GM21381 (cell line): ENCODE data around the gene PCSK2.
"Not testable (repeated sequence)": the region's sequence is repeated elsewhere in the genome, so short reads cannot be mapped to it uniquely, and the experiment has no call there.

Experiments used
- ATAC-seq: cut with Tn5 transposase; IDR thresholded peaks from one replicate; pipeline ENCODE4 v1.9.1; 2021; ENCODE audit warnings: mild to moderate bottlenecking, moderate library complexity; ENCODE audit not compliant: unreplicated experiment

The PCSK2 gene, protein sequence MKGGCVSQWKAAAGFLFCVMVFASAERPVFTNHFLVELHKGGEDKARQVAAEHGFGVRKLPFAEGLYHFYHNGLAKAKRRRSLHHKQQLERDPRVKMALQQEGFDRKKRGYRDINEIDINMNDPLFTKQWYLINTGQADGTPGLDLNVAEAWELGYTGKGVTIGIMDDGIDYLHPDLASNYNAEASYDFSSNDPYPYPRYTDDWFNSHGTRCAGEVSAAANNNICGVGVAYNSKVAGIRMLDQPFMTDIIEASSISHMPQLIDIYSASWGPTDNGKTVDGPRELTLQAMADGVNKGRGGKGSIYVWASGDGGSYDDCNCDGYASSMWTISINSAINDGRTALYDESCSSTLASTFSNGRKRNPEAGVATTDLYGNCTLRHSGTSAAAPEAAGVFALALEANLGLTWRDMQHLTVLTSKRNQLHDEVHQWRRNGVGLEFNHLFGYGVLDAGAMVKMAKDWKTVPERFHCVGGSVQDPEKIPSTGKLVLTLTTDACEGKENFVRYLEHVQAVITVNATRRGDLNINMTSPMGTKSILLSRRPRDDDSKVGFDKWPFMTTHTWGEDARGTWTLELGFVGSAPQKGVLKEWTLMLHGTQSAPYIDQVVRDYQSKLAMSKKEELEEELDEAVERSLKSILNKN

DNA sequence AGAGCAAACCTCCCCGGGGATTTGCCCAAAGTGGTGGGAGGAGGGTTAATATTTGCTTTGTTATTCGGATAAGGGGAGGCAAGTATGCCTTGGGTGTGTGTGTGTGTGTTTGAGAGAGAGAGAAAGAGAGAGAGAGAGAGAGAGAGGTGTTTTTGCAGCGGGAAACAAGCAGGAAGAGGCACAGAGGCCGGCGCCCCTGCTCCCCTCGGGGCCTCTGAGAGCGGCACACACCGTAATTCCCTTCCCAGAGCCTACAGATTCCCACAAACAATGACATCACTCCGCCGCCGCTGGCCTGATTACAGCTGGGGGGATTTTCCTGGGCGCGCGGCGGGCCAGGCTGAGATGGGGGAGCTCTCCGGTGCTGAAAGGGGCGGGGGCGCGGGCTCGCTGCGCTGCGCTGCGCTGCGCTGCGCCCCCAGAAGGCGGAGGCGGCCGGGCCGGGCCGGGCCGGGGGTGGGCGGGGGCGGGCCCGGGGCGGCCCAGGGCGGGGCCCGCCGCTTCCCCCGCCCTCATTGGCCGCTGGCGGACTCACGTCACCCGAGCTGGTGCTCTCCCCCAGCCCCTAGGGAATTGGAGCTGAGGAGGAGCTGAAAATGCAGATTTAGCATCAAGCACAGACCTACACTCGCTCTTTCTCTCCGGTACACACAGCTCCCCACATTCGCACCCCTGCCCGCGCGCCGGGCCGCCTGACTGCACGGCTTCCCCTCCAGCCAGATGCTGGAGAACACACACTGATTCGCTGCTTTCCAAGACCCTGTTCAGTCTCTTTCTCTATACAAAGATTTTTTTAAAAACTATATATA is at the start of gene PCSK2:
PCSK2 (plus strand) TSS at position 631 of the 809 bp plus-strand sequence. CDS start 266 bp downstream, outside the sequence.
- ATAC-seq = no peak

DNA sequence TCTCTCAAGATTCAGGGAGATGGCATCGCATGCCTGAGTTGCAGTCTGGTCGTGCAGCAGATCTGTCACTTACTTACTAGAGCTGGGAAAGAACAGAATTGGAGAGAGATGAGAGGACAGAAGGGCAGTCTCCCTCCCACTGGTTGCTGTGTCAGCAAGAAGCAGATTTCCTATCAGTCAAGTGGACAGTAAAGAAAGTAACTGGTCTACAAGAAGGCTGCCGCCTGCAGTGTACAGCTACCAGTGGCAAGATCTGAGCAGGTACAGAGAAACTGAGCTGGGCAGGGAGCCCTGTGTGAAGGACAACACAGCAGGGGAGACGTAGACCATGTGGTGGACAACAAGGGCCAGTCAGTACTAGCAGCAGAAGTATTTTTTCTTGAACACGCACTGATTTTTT is 49.5 kb upstream of the PCSK2 start:
- no peak for ATAC-seq

DNA sequence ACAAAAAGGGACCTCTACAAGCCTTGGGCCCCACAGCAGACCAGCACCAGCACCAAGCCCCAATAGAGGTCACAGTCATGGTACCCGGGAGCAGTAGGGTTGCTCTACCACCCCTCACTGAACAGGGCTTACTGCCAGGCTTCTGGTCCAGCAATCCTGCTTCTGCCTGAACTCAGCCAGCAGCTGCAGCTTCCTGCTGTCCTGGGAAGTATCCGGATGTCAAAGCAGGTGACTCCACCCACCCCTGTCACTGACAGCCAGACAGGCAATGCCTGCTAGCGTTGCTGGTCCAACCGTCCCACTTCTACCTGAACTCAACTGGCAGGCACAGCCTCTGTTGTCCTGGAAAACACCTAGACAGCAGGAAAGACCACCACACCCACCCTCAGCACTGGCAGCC is 47.0 kb upstream of the PCSK2 start:
- ATAC-seq = no peak

DNA sequence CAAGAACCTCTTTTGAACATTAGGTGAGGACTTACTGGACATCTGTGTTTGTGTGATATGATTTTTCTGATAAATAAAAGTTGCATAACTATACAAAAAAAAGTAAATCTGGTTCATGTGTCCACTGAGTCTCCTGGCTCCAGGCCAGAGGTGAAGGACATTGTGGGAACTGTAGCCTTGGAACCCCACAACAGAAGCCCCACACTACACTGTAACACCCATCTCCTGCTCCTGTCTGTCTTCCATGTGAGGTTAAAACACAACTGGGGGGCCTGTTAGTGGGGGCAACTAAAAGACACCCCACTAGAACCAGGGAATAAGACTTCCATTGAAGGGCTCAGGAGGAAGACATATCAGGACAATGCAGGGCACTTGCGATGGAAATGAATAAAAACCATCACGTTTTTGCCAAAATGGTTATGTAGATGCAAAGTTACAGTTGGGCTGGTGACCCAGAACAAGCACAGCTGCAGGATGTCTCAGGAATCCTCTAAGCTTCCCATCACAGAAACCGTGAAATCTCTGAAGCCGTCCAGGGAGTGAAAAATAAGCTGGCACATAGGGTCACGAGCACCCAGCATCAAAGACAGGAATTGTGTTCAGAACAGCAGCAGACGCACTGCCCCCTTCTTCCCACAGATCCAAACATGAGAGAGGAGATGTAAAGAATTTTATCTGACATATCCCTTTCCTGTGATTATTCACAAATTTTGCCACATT is 36.7 kb upstream of the PCSK2 start:
- ATAC-seq = no peak

DNA sequence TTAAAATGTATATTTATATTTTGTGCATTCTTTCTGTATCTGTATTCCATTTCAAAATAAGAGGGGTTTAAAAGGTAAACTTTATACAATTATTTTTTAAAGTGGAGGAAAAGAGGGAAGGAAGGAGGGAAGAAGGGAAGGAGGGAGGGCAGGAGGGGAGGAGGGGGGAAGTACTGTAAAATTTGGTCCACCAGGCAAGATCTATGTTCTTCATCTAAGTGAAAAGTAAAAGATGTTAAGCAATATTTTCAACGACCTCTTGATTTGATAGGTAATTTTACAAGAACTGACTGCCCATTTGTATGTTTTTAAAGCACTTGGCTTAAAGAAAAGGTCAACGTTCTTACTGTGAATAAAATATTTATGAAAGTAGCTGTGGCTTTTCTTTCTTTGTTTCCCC is 29.8 kb upstream of the PCSK2 start:
- no peak for ATAC-seq

DNA sequence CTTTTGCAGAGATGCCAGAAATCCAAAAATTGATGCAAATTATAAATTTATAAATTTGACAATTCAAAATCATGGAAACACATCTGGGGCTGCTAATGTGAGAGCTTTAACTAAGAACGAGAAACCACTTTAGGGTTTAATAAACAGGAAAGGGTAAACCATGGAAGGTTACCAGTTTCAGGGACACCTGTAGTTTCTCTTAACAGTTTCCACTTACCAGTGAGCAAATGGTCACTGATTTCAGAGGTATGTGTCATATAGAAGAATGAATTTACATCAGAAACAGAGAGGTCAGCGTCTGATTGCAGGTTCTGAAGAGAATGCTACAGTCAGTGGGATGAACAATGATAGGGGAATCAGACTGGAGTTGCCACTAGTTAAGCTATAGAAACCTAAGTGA is 24.8 kb upstream of the PCSK2 start:
- ATAC-seq = no peak

DNA sequence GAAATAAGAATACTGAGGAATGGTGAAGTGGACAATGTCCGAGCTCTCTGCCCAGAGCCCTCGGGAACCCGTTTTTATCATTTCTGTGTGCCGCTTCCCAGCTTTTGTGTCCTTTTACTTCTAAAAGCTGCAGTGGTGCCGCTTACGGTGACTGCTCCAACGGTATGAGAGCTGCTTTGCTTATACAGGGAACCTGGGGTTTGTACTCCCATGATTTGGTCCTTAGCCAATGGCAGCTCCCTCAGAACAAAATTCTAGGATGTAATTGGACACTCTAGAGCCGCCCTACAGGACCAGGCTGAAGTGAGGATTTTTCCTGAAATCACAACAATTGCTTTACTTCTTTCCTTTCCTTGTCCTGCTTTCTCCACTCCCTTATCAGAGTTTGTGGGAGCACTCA is 24.2 kb upstream of the PCSK2 start:
- no peak for ATAC-seq

DNA sequence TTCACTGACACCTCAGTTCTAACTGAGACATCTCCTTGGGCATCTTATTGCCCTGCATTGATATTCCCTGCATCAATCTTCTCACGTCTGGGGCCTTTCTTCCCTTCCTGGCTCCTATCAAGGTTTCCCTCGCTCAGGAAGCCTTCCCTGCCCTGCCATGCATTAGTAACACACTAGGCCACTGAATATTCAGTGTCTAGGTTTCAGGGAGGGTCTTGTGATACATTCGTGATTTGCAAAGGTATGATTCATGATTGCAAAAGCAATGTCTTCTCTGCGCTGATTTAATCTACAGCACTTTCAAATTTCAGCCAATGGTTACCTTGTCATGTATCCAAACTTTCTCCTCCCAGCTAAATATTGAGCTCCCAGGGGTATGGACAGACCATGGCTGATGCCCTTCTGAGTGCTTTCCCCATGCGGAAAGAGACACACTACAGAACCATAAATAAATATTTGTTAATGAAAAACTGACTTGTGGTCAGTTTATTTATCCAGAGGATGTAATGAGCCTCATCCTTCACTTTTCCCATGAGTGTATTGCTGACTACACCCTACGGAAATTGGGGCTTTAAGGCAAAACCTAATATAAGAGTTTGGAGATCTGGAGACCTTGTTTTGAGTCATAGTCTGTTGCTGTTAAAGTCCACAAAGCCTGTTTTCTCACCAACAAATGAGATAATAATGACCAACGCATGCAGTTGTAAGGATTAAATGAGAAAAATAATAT is 21.6 kb upstream of the PCSK2 start:
- ATAC-seq = no peak

DNA sequence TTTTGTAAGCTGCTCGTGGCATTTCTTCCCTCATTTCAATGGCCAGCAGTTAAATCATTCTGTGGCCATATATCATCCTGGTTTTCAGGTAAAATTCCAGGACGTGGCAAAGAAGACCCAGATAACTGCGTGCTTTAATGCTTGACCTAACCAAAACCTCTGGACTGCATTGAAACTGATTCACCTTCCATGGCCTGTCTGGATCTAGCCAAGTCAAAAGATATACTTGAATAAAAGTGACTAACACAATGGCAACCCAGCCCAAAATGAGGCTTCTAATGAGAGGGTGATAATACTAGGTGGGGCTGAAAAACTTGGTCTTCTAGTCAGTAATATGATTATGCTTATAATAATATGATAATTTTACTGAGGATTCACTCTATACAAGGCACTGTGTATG is 16.5 kb upstream of the PCSK2 start:
- no peak for ATAC-seq

DNA sequence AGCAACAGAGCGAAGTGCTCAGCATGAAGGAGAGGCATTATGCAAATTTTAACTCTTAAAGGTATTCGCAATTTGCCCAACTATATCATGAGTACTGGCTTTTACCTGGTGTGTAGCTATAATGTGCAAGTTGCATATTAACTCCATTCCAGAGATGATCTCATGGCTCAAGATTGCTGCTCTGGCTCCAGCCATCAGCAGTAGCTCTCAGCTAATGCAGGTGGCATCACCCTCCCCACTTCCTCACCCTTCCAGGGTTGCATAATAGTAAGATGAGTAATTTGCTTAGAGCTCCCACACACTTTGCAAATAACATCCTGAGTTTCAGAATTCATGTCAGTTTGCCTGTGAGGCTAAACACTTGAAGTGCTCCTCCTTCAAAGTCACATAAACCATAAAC is 15.9 kb upstream of the PCSK2 start:
- ATAC-seq = no peak

DNA sequence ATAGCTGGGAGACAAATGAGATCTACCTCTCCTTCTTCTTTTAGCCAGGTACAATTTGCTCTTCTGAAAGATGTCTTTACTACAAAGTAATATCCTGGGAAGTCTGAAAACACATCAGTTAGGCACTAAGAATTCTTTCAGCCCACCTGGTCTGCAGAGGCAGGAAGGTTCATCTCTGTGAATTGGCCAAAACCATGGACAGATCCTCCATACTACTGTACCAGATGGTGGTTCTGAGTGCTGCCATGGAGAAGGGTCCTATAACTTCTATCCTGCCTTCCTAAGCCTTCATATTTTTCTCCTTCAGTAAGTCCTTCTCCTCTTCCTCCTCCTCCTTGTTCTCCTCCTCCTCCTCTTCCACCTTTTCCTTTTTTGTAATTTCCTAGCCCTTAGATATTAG is 11.7 kb upstream of the PCSK2 start:
- no peak for ATAC-seq

DNA sequence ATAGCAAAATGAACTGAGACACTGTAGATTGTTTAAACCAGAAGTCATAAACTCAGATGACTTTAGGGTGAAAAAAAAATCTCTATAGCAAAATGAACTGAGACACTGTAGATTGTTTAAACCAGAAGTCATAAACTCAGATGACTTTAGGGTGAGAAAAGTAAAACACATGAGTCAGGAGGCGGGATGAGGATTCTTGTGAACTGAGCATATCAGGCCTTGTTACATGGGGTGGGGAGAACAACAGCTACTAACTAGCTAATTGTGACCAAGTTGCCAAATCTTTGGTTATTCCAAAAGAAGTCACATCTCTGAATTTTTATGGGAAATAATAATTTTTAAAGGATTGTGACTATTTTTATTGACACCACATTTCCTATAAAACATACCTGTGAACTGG is 7.0 kb upstream of the PCSK2 start:
- ATAC-seq = not testable (repeated sequence)

DNA sequence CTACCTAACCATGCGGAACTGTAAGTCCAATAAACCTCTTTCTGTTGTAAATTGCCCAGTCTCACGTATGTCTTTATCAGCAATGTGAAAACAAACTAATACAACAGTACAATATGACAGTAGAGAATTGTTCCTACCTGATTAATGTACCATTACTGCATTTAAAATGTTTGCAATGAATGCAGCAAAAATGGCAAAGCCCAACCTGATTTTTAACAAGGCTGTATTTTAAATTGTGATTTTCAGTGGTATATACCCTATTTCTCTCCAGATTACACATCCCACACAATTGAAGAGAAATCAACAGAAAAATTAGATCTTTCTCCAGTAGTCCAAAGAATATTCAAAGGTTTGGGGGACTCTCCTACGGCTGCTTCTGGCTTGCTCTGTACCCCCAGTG is 3.3 kb upstream of the PCSK2 start:
- ATAC-seq = no peak

DNA sequence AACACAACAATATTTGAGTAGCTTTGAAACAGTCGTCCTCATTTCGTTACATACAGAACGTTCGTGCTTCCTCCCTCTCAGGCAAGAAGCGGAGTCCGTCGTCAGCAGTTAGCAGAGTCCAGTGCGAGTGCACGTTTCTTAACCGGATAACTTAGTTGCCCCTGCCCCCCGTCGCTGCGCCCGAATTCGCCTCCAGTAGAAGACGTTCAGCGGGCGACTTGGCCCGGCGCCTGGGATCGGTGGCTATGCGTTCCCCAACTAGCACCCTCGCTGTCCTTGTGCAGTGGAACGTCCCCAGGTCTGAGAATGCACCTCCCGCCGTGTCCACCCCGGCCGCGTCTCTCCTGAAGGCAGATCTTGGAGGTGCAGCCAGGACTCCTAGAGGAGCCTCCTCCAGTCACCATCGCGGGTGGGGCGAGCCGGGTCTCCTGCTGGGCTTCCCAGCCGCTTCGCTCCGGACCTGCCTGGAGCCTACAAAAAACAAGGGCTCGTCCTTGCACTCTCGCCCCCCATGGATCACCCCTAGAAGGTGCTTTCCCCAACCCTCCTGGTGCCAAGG is 910 bp upstream of the PCSK2 start:
- ATAC-seq = no peak

DNA sequence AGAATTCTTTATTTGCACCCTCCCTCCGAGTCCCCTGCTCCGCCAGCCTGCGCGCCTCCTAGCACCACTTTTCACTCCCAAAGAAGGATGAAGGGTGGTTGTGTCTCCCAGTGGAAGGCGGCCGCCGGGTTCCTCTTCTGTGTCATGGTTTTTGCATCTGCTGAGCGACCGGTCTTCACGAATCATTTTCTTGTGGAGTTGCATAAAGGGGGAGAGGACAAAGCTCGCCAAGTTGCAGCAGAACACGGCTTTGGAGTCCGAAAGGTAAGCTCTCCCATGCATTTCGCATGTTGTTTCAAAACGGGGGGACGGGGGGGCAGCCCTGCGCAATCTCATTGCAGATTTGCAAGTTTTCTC is 357 bp downstream of the PCSK2 start:
- no peak for ATAC-seq

DNA sequence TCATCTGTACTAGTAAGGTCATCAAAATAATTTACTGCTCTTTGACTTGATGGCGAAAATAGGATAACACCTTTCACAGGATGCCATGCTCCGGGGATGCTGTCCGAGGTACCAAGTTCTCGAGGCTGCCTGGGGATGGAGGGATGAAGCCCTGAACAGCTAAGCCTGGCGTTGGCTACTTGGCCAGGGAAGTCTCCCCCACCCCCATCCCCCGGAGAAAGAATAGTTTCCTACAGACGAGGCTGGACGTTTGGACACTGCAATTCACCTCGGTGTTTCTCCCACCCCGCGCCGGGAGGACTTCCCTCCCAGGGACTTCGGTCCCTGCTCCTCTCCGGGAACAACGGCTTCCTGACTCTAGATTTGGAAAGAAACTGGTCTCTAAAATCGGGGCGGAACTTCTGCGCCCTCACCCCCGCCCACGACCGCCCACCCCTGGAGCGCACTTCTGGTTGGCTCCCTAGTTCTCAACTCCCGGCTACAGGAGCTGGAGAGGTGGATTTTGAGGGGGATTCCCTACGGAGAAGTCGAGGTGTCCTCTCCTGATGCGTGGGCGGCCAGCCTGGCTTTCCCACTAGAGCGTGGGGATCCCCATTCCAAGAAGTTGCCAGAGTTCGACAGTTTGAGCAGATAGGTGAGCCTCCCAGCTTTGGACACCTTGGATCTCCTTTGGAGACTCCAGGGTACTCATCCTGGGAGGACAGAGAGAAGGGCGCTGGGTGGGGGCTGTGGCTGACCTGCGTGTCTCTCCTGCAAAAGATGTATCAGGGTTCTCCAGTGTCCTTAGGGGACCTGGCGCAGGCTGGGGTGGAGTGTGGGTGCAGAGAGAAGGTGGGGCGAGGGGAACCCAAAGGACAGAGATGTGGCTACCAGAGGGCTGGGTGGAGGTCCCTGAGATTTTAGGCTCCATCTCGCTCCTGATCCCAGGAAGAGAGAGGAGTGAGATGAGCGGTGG is 1.1 kb downstream of the PCSK2 start:
- ATAC-seq = no peak

DNA sequence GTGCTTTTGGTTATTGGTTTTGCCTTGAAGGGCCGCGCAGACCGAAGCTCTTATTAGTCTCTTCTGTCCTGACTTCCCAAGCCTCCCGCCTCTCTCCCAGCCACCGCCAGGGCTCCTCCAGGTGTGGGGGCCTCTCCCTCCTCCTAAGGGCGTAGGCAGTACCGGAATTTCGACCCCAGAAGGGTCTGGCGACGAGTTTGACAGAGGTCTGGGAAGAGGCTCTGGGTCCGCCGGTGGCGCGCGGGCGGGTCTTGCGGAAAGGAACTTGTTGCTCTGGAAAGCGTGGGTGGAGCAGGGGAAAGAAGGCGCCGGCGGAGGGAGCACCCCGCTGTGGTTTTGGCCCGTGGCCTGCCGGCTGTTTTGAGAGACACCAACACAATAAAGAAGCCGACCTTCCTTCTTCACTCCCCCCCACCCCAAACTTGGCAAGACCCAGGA is 1.8 kb downstream of the PCSK2 start:
- ATAC-seq = no peak

DNA sequence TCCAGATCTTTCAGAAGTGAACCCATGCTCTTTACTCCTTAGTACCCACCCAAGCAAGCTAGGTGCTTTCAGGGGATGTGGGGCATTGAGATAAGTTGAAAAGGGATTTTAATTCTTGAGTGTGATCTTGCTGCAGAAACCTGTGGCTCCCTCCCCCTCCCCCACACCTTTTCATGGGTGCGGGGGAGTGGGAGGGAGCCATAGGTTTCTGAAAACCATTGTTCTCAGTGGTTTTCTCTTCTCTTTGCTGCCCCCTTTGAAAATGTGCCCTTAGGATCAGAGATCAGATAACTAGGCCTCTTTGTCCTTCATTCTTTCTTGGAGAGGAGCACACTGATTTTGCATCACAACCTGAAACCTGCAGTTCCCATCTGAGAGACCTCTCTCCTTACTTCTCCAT is 2.4 kb downstream of the PCSK2 start:
- no peak for ATAC-seq

DNA sequence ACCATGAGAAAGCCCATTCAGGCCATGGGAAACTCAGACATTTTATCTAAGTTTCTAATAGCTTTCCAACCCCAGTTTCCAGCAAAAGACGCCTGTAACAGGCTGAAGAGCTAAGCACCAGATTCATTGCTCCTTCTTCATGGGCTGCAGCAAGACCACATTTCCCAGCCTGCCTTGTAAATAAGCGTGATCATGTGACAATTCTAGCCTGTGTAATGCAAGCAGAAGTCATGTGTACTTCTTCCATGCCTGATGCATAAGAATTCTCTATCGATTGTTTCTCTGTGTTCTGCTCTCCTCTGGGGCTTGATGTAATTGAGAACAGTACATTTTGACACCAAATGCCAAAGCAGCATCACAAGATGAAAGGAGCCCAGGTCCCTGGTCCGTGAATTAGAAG is 6.8 kb downstream of the PCSK2 start:
- ATAC-seq = no peak
